GM21526 (cell line): ENCODE results near the gene CANT1.
"Not testable (repeated sequence)": the region's sequence is repeated elsewhere in the genome, so short reads cannot be mapped to it uniquely, and the experiment has no call there.

Experiments
- ATAC-seq: cut with Tn5 transposase; IDR thresholded peaks from one replicate; pipeline ENCODE4 v1.9.1; 2021; ENCODE audit warnings: moderate library complexity; ENCODE audit not compliant: unreplicated experiment, low FRiP score

CANT1 gene

GRCh38 chr17:79028496-79029326 lies 19.1 kb upstream of the CANT1 start:
- ATAC-seq, result no peak

DNA sequence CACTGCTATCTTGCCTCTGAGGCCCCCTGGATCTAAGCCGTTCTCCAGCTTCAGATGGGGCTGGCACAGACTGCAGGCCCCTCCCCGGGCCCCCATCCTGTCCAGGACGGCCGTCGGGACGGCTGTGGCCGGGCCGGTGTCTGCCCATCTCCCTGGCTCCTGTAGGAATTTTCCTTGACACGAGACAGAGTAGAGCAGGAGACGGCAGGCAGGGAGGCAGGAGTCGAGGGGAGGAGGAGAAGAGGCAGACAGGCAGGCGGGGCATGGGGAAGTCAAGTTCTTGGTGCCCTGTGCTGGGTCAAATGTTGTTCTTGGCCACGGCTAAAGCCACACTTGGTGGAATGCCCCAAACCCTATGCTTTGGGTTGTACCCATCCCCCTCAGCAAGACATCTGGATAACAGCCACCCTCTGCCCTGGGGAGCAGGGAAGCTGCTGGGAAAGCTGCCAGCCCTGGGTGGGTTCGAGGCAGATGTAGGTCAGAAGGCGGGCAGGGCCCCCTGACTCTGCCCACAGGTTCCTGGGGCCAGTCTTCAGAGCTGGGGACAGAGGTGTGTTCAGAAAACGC lies 18.4 kb upstream of the CANT1 start:
- no peak for ATAC-seq

DNA sequence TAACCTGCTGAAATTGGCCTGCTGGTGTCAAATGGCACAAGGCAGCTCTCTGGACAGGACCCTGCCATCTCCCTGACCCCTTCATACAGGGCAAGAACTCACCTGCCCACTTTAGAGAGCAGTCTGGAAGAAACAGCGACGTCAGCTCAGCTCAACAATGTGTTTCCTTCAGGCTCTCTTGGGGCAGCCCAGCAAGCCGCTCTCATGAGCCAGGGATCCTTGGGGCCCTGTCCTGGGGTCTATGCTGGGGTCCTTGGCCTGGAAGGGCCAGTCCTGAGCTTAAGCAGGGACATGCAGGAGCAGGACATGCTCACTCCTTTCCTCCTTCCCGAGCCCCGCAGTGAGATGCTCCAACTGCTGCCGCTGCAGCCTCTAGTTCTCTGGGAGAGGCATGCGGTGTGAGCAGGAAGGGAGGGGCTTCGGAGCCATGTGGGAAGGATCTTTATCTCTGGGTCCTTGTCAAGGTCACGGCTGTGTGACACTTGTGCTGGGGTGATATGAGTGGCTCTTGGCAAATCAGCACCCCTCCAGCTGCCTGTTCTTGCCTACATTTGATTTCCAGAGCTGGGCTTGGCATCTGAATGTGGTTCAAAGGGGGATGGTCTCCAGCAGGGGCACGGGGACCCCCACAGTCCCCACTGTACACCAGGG lies 17.8 kb upstream of the CANT1 start:
- no peak for ATAC-seq

DNA sequence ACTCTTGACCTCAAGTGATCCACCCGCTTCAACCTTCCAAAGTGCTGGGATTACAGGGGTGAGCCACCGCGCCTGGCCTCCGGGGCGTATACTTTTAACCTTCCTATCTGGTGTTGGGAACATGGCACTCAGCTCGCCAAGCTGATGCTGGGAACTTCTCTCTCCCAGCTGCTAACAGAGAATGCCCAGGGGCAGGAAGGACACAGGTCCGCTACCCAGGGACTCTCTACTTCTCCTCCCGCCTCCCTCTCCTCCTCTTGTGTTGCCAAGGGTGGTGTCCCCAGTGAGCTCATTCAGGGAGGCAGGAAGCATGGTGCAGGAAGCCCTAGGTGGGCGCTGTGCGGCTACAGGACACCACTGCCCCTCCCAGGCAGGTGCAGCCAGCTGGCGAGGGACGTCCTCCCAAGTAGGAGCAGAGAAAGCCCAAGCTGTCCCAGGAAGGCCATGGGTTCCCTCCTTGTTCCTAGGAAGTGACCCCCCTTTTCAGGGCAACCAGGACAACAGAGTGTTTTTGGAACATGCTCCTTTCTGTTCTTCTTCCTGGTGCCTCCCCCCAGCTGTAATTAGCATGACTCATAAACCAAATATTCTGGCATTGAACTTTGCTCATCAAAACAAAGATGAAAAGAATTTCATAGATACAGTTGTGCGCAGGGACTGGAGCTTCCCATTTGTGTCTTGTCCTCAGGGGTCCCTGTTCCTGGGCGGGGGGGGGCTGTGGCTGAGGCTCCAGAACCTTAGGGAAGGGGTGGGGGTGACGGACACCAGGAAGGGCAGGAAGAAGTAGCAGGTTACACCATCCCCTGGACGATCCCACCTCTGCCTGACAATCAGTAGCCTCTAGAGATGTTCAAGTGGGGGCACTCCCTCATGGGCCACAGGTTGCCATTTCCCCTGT lies 17.1 kb upstream of the CANT1 start:
- ATAC-seq, result no peak

DNA sequence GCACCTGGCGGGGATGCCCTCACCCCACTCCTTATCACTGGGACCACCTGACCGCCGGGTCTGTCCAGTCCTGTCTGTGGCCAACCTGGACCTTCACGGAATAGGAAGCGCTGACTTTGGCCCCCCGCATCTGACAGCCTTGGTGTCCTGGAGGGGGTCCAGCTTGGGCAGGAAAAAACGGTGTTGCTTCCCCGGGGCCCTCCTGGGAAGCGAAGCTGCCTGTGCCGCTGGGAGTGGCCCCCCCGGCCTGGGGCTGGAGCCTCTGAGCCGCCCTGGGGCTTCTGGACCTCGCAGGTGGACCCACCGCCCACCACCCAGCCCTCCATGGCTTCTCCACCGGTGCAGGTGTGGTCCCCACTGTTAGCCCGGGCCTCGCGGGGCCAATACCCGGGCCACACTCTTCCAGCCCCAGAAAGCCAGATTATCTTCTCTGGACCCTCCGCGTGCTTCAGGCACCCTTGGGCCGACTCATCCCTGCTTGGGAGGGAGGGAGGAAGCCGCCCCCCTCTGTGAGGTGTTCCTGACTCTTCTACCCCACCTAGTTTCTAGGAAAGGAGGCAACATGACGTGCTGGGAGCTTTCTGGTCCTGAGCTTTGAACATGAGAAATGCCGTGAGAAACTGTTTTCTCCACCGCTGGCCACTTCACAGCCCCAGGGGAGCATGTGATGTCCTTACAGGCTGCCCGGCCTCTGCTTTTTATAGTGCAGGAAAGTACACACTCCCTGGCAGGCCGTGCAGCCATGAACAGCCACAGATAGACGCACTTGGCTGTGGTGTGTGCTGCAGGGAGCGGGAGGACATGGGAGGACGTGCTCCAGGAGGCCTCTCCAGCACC lies 15.6 kb upstream of the CANT1 start:
- no peak for ATAC-seq

DNA sequence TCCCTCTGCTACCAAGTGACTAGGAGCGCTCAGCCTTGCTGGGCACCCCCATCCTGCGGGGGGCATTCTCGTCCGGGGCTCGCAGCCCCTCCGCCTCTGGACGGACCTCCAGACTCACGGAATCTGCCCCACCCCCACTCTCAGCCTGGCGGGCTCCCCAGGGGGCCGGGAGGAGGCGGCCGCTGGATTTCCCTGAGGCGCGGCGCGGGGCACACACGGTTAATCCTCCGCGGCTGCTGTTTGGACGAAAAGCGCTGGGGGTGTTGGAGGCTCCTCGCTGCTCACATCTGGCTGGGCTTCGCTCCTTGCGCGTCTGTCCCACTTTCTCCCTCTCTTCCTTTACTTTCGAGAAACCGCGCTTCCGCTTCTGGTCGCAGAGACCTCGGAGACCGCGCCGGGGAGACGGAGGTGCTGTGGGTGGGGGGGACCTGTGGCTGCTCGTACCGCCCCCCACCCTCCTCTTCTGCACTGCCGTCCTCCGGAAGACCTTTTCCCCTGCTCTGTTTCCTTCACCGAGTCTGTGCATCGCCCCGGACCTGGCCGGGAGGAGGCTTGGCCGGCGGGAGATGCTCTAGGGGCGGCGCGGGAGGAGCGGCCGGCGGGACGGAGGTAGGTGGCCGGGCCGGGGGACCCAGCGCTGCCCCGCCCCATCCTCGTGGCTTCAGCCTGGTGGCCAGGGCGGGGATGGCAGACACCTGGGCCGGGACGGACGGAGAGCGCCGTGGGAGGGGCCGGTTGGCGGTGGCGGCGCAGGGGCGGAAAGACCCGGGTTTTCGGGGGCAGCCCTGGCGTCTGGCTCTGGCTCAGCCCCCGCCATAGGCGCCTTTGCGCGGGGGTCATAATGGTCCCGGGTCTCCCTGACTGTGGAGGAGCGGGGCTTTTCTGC lies 14.6 kb upstream of the CANT1 start, which contains the start of gene C1QTNF1:
C1QTNF1 (plus strand) TSS at position 284 of the 886 bp plus-strand sequence. CDS start 19,800 bp downstream, outside the sequence.
- ATAC-seq, result no peak

GRCh38 chr17:79023180-79023705 lies 13.7 kb upstream of the CANT1 start:
- no peak for ATAC-seq

DNA sequence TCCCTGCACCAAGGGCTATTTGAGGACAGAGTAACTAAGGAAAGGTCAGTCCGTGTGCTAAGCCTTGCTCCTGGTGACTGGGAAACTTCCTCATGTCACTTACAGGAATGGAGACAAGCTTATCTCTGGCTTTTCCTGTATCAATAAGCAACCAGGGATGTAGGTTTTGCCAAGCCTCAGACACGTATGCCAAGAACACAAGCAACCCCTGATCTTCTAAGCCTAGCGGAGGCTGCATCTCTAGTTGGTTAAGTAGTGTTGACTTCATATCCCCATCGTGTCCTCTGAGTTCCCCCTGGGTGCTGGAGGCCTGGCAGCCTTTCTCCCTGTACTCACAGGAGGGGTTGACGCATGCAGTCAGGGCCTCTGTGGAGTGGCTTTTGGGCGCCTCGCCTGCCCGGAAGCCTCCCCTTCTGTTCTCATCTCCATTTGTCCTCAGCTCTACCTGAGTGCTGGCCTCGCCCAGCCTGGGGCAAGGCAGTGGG lies 13.0 kb upstream of the CANT1 start:
- no peak for ATAC-seq

DNA sequence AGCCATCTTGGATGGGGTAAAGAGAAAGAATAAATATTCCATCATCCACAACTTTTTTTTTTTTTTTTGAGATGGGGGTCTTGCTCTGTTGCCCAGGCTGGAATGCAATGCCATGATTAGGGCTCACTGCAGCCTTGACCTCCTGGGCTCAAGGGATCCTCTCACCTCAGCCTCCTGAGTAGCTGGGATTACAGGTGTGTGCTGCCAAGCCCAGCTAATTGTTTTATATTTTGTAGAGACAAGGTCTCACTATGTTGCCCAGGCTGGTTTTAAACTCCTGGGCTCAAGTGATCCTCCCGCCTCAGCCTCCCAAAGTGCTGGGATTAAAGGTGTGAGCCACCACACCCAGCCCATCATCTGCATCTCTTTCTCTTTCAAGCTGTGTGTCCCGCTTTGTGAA lies 12.4 kb upstream of the CANT1 start:
- not testable (repeated sequence) for ATAC-seq

DNA sequence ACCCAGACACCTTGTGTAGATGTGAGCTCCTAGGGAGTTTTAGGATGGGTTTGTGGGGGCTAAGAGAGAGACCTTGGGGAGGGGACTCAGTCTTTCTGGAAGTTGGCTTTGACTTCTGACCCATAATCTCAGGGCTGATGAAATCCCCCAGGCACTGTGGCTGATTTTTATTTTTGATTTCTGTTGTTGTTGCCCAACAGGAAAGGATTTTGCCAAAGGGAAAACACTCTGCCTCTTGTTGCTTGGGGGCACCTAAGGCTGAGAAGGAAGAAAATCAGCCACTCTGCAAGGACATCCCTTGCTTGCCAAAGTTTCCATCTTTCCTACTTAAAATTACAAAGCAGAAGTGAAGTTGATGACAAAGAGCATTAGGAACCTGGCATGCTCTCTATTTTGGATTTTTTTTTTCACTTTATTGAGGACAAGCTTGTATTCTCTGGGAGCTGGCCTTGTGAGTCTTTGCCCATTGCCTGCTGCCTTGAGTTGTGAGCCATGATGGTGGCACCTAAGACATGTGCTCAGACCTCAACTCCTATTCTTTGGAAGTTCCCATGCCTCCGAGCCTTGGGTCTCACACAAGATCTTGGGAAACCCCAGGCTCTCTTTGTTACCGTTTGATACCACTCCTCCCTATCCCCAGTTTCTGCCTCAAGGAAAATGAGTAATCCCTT lies 11.2 kb upstream of the CANT1 start:
- ATAC-seq, result no peak

- no peak for ATAC-seq
Observed at GRCh38 chr17:79019632-79020584, 10.3 kb upstream of the CANT1 start.

DNA sequence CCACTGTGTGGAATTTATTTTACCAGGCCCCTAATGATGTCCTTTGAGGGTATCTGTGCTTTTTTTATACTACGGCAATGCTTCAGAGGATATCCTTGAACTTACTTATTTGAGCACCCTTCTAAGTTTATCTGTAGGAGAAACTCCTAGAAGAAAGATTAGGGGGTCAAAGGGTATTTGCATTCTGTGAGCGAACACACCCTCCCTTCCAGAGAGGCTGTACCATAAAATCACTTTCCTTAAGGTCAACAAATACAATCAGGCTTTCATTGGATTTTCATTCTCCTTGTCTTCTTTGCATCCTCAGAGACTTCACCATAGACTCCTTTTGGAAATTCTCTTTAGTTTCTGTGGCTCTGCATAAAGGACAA lies 9.7 kb upstream of the CANT1 start:
- no peak for ATAC-seq

DNA sequence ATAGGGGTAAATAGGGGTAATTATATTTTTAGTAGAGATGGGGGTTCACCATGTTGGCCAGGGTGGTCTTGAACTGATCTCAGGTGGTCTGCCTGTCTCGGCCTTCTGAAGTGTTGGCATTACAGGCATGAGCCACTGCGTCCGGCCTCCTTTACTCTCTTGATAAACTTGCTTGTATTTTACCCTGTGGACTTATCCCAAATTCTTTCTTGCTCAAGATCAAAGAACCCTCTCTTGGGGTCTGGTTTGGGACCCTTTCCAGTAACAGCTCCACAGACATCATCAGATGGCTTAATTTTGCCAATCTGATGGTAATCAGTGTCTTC lies 8.8 kb upstream of the CANT1 start:
- ATAC-seq, result no peak

- ATAC-seq, result no peak
Observed at GRCh38 chr17:79017546-79018369, 8.2 kb upstream of the CANT1 start.

DNA sequence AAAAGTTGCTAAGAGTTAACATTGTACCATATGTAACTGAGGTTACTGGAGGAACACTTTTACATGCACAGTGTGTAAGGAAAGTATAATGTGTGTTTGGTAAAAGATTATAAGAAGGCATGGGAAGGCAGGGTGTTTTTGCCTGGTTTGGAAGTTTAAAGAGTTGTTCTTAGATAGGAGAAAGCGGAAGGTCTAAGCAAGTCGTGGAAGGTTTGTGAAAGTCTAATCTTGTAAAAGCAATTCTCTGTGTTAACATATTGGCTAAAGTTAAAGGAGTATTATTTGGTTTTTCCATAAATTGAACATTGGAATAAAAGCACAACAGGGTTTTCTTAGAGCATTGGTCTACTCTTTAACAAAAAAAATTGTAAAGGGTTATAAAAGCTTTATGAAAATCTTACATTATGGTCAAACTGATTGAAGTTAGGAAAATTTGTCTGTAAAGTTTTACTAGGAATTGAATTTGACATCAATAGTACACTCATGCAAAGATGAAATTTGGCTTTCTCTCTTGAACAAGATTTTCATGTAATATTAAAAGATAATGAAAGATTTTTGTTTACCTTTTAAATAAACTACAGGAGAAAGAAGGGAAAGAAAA lies 4.7 kb upstream of the CANT1 start:
- no peak for ATAC-seq
